ENCODE results near the gene PSG4.
"Not testable (repeated sequence)": the region's sequence is repeated elsewhere in the genome, so short reads cannot be mapped to it uniquely, and the experiment has no call there.

GRCh38 chr19:43245848-43246247 is 40.4 kb upstream of the PSG4 start:
- TF ChIP-seq CTCF (conservative IDR thresholded peaks at IDR 0.05; ENCODE audit: low read depth in 2 of 2); EZH2phosphoT487 (IDR thresholded peaks at IDR 0.05; ENCODE audit: unreplicated experiment); CREB1 (CRISPR knock-in tag; IDR thresholded peaks at IDR 0.05; ENCODE audit: low read depth); POLR2AphosphoS5 (IDR thresholded peaks at IDR 0.05; ENCODE audit: low read depth); JUNB (IDR thresholded peaks at IDR 0.05; ENCODE audit: unreplicated experiment); EZH2 (IDR thresholded peaks at IDR 0.05; ENCODE audit: low read depth, unreplicated experiment); REST (IDR thresholded peaks at IDR 0.05; ENCODE audit: unreplicated experiment); ETS1 (IDR thresholded peaks at IDR 0.05); ZNF331 (CRISPR knock-in tag; IDR thresholded peaks at IDR 0.05; ENCODE audit: low read depth); NANOG (IDR thresholded peaks at IDR 0.05; ENCODE audit: borderline replicate concordance); STAT1 (IDR thresholded peaks at IDR 0.05; ENCODE audit: unreplicated experiment): not testable (repeated sequence)

Data from GM23338 (cell line).